Peyer's patch (tissue), 4 donors: ENCODE results near the gene ZNF511.

ENCODE experiments used
- CTCF ChIP-seq, 6 experiments: fragments of 450-650 bp in 4 of 6; fragments of 200-600 bp in 2 of 6; sonication (generic) in 1 of 6; IDR thresholded peaks; one replicate each; pipeline ENCODE4 v1.5.1; 2017 to 2019; ENCODE audit warnings: antibody characterized with exemption in 6 of 6, mild to moderate bottlenecking in 3 of 6, moderate library complexity in 1 of 6
- POLR2A ChIP-seq, 2 donors: fragments of 450-650 bp; IDR thresholded peaks; one replicate each; pipeline ENCODE4 v1.5.1; 2017; ENCODE audit warnings: antibody characterized with exemption in 2 of 2, mild to moderate bottlenecking in 2 of 2, moderate library complexity in 2 of 2

GRCh38 chr10:133358925-133359310, 50.2 kb downstream of the ZNF511 start:
- TF ChIP-seq CTCF (IDR thresholded peaks at IDR 0.05) = no peak
- no peak for TF ChIP-seq POLR2A (IDR thresholded peaks at IDR 0.05)
